AG08396 (cell line): ENCODE data around the gene ZC3H4.
A peak's percentile ranks its signal among the peaks of the same experiment; 100 is the strongest.

Experiments used
- DNase-seq: peaks from one replicate; pipeline ENCODE4 v3.0.0; 2012; ENCODE audit warnings: low spot score, mixed read lengths

ZC3H4 gene

DNA sequence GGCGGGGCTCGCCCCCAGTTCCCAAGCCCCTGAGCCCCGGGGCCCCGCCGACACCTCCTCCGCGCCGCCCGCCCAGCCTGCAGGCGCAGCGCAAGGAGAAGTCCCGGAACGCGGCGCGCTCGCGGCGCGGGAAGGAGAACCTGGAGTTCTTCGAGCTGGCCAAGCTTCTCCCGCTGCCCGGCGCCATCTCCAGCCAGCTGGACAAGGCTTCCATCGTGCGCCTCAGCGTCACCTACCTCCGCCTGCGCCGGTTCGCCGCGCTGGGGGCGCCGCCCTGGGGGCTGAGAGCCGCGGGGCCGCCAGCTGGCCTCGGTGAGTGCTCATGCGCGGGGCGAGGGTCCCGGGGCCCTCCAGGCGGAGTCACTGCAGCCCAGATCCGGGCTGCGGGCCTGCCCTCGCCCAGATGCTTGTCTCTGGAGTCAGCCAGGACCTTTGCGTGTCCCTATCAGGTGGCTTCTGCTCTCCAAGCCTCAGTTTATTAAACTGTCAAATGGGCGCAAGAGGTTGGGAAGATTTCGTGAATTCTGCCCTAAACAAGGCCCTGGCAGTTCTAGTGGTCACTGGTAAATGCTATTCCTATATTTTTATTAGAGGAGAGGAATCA is 91.9 kb downstream of the ZC3H4 start:
- DNase-seq = peak; percentile 54

DNA sequence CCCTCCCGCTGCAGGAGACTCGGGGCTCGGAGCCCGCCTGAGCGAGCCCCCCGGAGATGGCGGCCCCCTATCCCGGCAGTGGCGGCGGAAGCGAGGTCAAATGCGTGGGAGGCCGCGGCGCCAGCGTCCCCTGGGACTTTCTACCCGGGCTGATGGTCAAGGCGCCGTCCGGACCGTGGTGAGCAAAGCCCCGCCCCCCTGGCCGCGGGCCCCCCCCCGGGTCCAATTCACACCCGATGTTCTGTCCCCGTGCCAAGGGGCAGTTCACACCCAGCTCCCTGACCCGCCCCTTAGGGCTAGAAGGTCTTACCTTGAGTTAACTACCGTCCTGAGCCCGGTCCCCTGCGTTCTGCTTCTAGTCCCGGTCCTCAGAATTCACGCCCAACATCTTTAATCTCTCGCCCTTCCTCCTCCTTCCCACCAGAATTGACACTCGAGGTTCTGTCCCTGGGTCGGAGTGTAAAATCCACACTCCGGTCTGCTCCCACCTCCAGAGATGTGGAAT is 92.5 kb downstream of the ZC3H4 start:
- peak; percentile 72 for DNase-seq

DNA sequence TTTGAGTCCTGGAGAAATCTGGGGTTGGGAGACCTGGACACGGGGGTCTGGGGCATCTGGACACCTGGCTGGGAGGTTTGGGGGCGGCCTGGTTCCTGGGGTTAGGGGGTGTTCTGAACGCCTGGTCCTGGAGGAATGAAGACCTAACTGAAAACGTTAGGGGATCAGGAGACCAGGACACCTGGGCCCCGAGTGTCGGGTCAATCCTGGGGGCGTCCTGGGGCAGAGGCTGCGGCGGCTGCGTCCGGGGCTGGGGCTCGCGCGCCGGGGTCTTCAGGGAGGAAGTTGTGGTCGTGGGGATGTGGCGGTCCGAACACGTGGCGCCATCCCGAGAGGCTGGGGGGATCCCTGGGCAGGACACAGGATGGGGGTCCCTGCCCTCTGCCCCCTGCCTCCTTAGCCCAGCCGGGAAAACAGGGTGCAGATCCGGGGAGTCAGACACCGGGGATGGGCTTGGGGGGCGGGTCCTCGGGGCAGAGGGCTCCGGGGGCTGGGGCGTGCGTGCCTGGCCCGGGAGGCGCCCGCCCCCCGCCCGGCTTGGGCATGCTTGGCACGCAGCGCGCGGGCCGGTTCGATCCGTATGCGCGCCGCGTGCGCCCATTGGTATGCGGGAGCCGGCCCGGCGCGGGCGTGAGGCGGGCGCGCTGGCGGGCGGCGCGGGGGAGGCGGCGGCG is 93.3 kb downstream of the ZC3H4 start:
- peak; percentile 69 for DNase-seq

DNA sequence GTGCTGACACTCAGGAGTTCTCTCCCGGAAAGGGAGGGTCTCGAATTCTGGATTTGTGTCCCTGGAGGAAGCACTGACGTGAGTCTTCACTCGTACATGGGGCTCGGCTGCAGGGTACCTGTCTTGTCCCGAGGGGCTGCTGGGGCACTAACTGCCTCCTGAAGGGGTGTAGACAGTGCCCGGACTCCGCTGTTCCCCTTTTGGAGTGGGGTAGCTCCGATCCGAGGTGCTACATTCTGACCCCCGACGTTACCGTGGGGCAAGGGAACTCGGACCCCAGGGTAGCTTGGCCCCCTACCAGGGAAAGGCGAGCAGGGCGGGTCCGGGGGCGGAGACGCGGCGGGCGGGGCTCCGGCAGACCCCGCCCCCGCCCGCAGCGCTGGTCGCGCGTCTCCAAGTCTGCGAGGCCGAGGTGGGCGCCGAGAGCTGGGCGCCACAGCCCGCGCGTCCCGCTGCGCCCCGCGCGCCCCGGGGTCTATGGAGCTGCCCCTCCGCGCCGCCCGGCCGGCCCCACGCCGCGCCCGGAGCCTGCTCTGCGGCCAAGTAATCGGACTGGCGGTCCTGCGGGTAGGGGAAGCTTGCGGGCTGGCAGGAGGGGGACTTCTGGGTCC is 94.0 kb downstream of the ZC3H4 start, which contains the start of gene NPAS1:
NPAS1 (plus strand) TSS at position 407 of the 611 bp plus-strand sequence. CDS start 1,211 bp downstream, outside the sequence.
- peak; percentile 63 for DNase-seq

DNA sequence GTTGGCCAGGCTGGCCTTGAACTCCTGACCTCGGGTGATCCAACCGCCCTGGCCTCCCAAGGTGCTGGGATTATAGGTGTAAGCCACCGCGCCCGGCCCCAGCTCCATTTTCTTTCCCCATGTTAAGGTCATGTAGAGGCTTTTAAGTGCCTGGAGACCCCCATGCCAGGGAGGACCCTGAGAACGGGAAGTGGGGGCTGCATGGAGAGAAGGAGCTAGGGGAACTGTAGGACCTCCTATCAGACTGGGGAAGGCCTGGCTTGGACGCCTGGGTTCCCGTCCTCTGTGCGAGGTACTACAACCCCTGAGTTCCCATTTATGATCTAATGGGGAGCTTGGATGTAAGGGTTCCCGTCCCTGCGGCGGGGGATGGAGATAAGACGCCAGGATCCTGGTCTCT is 94.7 kb downstream of the ZC3H4 start:
- no peak for DNase-seq
